OCI-LY7 (cell line): ENCODE measurements around the gene GSG1L. TPM values are rescaled to one million over a fixed set of nuclear protein-coding genes. Genes with fewer than 3 reads are reported as not detected.

Source experiments
- BruUV-seq: library from RNA; stranded (reverse); fragments of 400-500 nt; replicated peaks from 2 replicates; lab custom pipeline; 2021; lab: Mats Ljungman, UMichigan
- CTCF ChIA-PET: fragments of 300-600 bp; sonication (Branson Sonifier 250); formaldehyde crosslinking; loops from one replicate; lab custom pipeline; 2022; ENCODE audit warnings: antibody characterized with exemption; ENCODE audit not compliant: unreplicated experiment; lab: Charles Lee
- POLR2A ChIA-PET: fragments of 300-600 bp; sonication (Branson Sonifier 250); formaldehyde crosslinking; loops from one replicate; lab custom pipeline; 2022; ENCODE audit warnings: antibody characterized with exemption; lab: Charles Lee
- DNase-seq: peaks from one replicate; pipeline ENCODE4 v3.0.0-alpha.2; 2015; ENCODE audit warnings: low spot score
- H2AFZ ChIP-seq: fragments of 200-600 bp; sonication (generic), shearing (Covaris generic); 2 replicates; pipeline ENCODE4 v1.6.1; 2014; ENCODE audit warnings: mild to moderate bottlenecking, antibody characterized with exemption, low read length, moderate library complexity
- H3K27ac ChIP-seq: fragments of 200-600 bp; sonication (generic); 2 replicates; pipeline ENCODE4 v1.5.1; 2014; ENCODE audit warnings: mixed run types, low read depth, mild to moderate bottlenecking, moderate library complexity, low read length, inconsistent platforms; ENCODE audit not compliant: poor library complexity, severe bottlenecking
- H3K36me3 ChIP-seq: fragments of 200-600 bp; sonication (generic); 2 replicates; pipeline ENCODE4 v1.6.1; 2014; ENCODE audit warnings: mild to moderate bottlenecking, antibody characterized with exemption, low read length, moderate library complexity, mixed read lengths; ENCODE audit not compliant: insufficient read depth
- H3K4me1 ChIP-seq: fragments of 200-600 bp; sonication (generic); 2 replicates; pipeline ENCODE4 v1.5.1; 2014; ENCODE audit warnings: mild to moderate bottlenecking, low read length; ENCODE audit not compliant: insufficient read depth, poor library complexity, severe bottlenecking
- H3K4me2 ChIP-seq: fragments of 200-600 bp; sonication (generic); 2 replicates; pipeline ENCODE4 v1.6.1; 2014; ENCODE audit warnings: mild to moderate bottlenecking, low read length
- H3K4me3 ChIP-seq: fragments of 200-600 bp; sonication (generic); 2 replicates; pipeline ENCODE4 v1.5.1; 2014; ENCODE audit warnings: mild to moderate bottlenecking, low read depth, low read length; ENCODE audit not compliant: poor library complexity, severe bottlenecking
- H3K79me2 ChIP-seq: fragments of 200-600 bp; sonication (generic); 2 replicates; pipeline ENCODE4 v1.6.1; 2016; ENCODE audit warnings: low read depth, mild to moderate bottlenecking, low read length, moderate library complexity, mixed read lengths; ENCODE audit not compliant: insufficient read depth
- H3K9me2 ChIP-seq: fragments of 200-600 bp; sonication (generic); 2 replicates; pipeline ENCODE4 v1.6.1; 2016; ENCODE audit warnings: mild to moderate bottlenecking, low read length, mixed read lengths; ENCODE audit not compliant: insufficient read depth
- H3K9me3 ChIP-seq: fragments of 200-600 bp; sonication (generic); 2 replicates; pipeline ENCODE4 v1.6.1; 2014; ENCODE audit warnings: mild to moderate bottlenecking, mixed run types, low read length, mixed read lengths
- H4K20me1 ChIP-seq: fragments of 200-600 bp; sonication (generic); 2 replicates; pipeline ENCODE4 v1.6.1; 2014; ENCODE audit warnings: mild to moderate bottlenecking, antibody characterized with exemption, low read length, moderate library complexity, mixed read lengths; ENCODE audit not compliant: insufficient read depth
- EZH2phosphoT487 ChIP-seq: fragments of 200-600 bp; sonication (generic); IDR thresholded peaks from 2 replicates; pipeline ENCODE4 v1.6.1; 2018; ENCODE audit warnings: low read depth, borderline replicate concordance, mild to moderate bottlenecking, mixed run types, antibody characterized with exemption, low read length, moderate library complexity, mixed read lengths
- intact Hi-C: fragments of 100-400 bp; cut with micrococcal nuclease; formaldehyde crosslinking; loops from one replicate; pipeline ENCODE4 v1.10.0; 2022; ENCODE audit not compliant: unreplicated experiment
- total RNA-seq, 2 experiments: library from RNA; depleted of rRNA in 1 of 2; stranded (reverse); fragments of >200 nt in 1 of 2; shearing (Covaris generic) in 1 of 2; gene quantifications; 2 replicates each; pipeline ENCODE4 v1.2.3, GENCODE V29; 2014 to 2022
- TF ChIP-seq, protein P1 (sequence below): fragments of 200-600 bp; sonication (generic); conservative IDR thresholded peaks from 2 replicates; pipeline ENCODE4 v1.5.1; 2014; ENCODE audit warnings: mild to moderate bottlenecking, antibody characterized with exemption, low read length, moderate library complexity, mixed read lengths

The GSG1L gene
- total RNA-seq, 2 experiments from 2014 or later: not detected

DNA sequence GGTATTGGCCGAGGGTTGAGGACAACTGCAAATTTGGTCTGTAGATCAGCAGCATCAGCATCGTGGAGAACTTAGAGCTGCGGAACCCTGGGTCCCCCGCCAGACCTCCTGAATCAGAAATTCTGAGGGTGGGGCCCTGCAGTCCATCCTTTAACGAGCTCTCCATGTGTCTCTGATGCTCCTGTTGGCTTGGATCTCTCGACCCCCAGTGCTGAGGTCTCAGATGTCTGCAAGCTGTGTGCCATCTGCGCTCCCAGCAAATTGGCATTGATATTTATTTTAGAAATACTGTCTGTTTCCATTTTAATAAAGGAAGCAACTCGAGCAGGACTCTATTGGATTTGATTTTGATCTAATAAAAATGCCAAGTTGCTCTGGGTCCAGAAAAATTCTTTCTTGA lies 263.6 kb downstream of the GSG1L start:
- no TSS peak for BruUV-seq
- no peak overlapping the region for H3K4me3 ChIP-seq
- no peak for DNase-seq
- no peak overlapping the region for H3K27ac ChIP-seq
- TF ChIP-seq EZH2phosphoT487: no peak
- TF ChIP-seq, protein P1, sequence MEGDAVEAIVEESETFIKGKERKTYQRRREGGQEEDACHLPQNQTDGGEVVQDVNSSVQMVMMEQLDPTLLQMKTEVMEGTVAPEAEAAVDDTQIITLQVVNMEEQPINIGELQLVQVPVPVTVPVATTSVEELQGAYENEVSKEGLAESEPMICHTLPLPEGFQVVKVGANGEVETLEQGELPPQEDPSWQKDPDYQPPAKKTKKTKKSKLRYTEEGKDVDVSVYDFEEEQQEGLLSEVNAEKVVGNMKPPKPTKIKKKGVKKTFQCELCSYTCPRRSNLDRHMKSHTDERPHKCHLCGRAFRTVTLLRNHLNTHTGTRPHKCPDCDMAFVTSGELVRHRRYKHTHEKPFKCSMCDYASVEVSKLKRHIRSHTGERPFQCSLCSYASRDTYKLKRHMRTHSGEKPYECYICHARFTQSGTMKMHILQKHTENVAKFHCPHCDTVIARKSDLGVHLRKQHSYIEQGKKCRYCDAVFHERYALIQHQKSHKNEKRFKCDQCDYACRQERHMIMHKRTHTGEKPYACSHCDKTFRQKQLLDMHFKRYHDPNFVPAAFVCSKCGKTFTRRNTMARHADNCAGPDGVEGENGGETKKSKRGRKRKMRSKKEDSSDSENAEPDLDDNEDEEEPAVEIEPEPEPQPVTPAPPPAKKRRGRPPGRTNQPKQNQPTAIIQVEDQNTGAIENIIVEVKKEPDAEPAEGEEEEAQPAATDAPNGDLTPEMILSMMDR: no peak
- no peaks in the 10 kb centered on the region for H3K79me2 ChIP-seq
- intact Hi-C loops: no loop called here
- H4K20me1 ChIP-seq: no peaks in the 10 kb centered on the region
- H3K9me2 ChIP-seq: no peaks in the 10 kb centered on the region
- no peaks in the 10 kb centered on the region for H3K4me1 ChIP-seq
- no peaks in the 10 kb centered on the region for H3K9me3 ChIP-seq
- ChIA-PET CTCF (no interaction called here), POLR2A (no interaction called here)
- H3K4me2 ChIP-seq: no peak overlapping the region
- H2AFZ ChIP-seq: no peak overlapping the region
- H3K36me3 ChIP-seq: no peaks in the 10 kb centered on the region

DNA sequence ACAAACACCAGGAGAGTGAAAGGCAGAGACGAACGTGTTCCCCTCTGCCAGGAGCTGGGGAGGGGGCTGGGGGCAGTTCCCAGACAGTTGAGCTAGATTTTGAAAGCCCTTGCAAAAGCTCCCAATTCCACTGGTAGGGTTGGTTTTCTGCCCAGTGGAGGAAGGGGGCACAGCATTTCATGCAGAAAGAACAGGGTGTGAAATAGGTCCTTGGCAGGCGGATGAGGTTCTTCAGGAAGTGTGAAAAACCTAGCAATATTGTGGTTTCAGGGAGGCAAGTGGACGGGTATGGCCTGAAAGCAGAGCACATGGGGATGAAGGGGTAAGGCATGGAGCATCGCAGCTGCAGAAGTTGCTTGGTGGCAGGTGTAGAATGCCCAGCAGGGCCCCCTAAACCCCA lies 265.3 kb downstream of the GSG1L start:
- ChIA-PET POLR2A (no interaction called here), CTCF (no interaction called here)
- Histone ChIP-seq H4K20me1 (no peaks in the 10 kb centered on the region), H3K79me2 (no peaks in the 10 kb centered on the region), H3K27ac (no peak overlapping the region), H3K4me3 (no peak overlapping the region), H3K9me3 (no peaks in the 10 kb centered on the region), H2AFZ (no peak overlapping the region), H3K9me2 (no peaks in the 10 kb centered on the region), H3K4me1 (no peaks in the 10 kb centered on the region), H3K36me3 (no peaks in the 10 kb centered on the region), H3K4me2 (no peak overlapping the region)
- intact Hi-C loops: no loop called here
- DNase-seq: no peak
- TF ChIP-seq EZH2phosphoT487: no peak
- BruUV-seq: no TSS peak

DNA sequence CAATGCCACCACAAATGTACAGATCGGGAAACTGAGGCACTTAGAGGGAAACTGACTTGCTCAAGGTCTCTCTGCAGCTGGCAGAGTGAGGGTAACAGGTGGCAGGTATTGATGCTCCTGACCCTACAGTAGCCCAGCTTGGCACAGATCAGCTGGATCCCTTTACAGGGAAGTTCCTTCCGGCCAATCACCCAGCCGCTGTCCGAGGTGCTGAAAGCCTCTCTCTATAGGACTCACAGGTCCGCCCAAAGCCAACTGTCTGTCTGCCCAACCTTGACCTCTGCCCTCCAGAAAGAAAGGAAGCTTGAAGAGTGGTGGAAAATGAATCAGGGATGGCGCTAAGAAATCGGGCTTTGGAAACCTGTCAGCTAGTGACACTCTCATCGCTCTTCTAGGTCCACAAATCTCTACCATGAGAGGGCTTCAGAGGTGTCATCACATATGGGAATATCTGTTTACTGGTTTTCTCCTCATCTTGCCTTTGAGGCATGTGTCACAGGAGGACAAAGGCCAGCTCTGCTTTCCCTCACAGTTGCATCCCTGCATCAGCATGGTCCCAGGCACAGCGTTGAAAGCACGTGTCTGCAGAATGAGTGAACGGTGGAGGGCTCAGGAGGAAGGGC lies 267.4 kb downstream of the GSG1L start:
- intact Hi-C loops: no loop called here
- ChIA-PET POLR2A (interaction anchor here (0.6 kb wide), 1 partner anchor 424 kb away, joined by 5 read pairs; no protein-coding TSS in a partner anchor), CTCF (no interaction called here)
- H3K4me3 ChIP-seq: no peak overlapping the region
- BruUV-seq: no TSS peak
- H3K9me3 ChIP-seq: no peaks in the 10 kb centered on the region
- DNase-seq: peak; percentile 29
- no peaks in the 10 kb centered on the region for H3K9me2 ChIP-seq
- no peak overlapping the region for H3K27ac ChIP-seq
- no peaks in the 10 kb centered on the region for H4K20me1 ChIP-seq
- no peak overlapping the region for H2AFZ ChIP-seq
- H3K36me3 ChIP-seq: no peaks in the 10 kb centered on the region
- H3K4me2 ChIP-seq: no peak overlapping the region
- TF ChIP-seq, protein P1: no peak
- TF ChIP-seq EZH2phosphoT487: no peak
- H3K4me1 ChIP-seq: no peaks in the 10 kb centered on the region
- no peaks in the 10 kb centered on the region for H3K79me2 ChIP-seq
